ENCODE data around the gene AP4S1.

AP4S1 gene

GRCh38 chr14:31139301-31139847 is 113.9 kb downstream of the AP4S1 start:
- no peak for DNase-seq

- DNase-seq = no peak
Measured at GRCh38 chr14:31142455-31143087, 117.1 kb downstream of the AP4S1 start.

Data from NCI-H2081 treated with DMSO at 0.1 percent for 48 hours (cell line).